ENCODE results near the gene FGF4.
"Not testable (repeated sequence)": the region's sequence is repeated elsewhere in the genome, so short reads cannot be mapped to it uniquely, and the experiment has no call there.

The FGF4 gene

DNA sequence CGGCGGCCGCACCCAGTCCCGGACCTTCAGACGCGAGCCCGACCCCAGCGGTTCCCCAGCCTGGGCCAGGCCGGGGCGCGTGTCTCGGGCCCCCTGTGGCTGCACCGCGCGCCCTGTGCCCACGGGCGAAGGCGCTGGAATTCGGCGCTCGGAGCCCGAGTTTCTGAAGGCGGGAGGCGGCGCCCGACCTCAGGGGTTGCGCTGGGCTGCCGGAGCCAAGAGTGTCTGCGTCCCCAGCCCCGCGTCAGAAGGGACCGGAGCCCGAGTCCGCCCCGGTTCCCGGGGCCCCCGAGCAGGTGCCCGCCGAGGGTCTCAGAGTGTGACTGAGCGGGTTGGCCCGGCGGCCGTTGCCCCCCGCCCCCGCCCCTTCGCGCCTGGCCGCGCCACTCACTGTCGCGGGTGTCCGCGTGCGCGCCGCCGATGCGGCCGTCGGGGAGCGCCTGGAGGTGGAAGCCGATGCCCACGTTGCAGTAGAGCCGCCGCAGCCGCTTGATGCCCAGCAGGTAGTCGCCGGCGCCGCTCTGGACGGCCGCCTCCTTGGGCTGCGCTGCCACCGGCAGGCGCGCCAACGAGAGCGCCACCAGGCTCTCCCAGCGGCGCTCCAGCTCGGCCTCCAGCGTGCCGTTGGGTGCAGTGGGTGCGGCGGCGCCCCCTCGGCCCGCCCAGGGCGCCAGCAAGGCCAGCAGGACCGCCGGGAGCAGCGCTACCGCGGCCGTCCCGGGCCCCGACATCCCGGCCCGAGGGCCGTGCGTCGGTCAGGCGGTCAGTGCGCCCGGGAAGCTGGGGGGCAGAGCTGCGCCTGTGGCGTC lies 583 bp downstream of the FGF4 start:
- ChIA-PET CTCF (no interaction called here), POLR2A (no interaction called here)
- DNase-seq (ENCODE audit: extremely low spot score) = no peak
- no peak for TF ChIP-seq FOXA1 (IDR thresholded peaks at IDR 0.05)
- TF ChIP-seq, protein P1, sequence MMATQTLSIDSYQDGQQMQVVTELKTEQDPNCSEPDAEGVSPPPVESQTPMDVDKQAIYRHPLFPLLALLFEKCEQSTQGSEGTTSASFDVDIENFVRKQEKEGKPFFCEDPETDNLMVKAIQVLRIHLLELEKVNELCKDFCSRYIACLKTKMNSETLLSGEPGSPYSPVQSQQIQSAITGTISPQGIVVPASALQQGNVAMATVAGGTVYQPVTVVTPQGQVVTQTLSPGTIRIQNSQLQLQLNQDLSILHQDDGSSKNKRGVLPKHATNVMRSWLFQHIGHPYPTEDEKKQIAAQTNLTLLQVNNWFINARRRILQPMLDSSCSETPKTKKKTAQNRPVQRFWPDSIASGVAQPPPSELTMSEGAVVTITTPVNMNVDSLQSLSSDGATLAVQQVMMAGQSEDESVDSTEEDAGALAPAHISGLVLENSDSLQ (IDR thresholded peaks at IDR 0.05) = no peak
- no peak for TF ChIP-seq L3MBTL2 (conservative IDR thresholded peaks at IDR 0.05)
- TF ChIP-seq TARDBP (IDR thresholded peaks at IDR 0.05) = no peak
- no peak for TF ChIP-seq SP1 (IDR thresholded peaks at IDR 0.05)
- no peak for TF ChIP-seq FOXM1 (IDR thresholded peaks at IDR 0.05; ENCODE audit: borderline replicate concordance)
- no peak for TF ChIP-seq HDGF (IDR thresholded peaks at IDR 0.05; ENCODE audit: borderline replicate concordance)
- TF ChIP-seq LEF1 (IDR thresholded peaks at IDR 0.05; ENCODE audit: borderline replicate concordance) = no peak
- TF ChIP-seq SUZ12 (IDR thresholded peaks at IDR 0.05) = no peak
- TF ChIP-seq ZNF384 (IDR thresholded peaks at IDR 0.05) = no peak
- TF ChIP-seq BHLHE40 (IDR thresholded peaks at IDR 0.05; ENCODE audit: borderline replicate concordance) = no peak
- TF ChIP-seq FOXK2 (IDR thresholded peaks at IDR 0.05) = no peak
- TF ChIP-seq CTBP1 (IDR thresholded peaks at IDR 0.05; ENCODE audit: borderline replicate concordance) = no peak

DNA sequence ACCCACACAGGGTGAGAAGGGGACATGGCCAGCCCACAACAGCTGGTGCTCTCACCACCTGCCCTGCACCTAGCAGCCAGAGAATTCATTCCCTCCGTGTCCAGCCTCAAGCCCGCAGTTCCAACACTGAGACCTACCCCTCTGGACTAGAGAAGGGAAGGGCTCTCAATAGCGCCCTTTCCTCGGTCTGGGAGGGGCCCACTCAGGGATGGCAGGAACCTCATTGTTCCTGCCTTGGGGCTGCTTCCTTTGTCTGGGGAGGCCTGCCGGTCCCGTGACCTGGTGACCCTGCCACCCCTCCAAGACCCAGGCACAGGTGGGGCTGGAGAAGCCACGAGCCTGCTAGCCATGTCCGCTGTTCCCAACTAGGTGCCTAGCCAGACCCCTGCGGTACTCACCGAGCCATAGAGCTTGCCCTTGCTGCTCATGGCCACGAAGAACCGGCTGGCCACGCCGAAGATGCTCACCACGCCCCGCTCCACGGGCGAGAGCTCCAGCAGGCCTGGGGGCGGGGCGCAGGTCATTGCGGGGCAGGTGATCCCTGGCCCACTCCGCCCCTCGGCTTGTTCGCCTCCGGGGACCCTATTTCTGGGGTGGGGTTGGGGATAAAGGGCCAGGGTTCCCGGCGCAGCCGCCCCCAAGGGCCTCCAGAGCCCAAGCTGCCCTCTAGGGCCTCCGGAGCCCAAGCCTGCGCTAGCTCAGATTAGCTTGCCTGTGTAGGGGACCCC lies 1.4 kb downstream of the FGF4 start:
- CTCF ChIA-PET = no interaction called here
- DNase-seq (ENCODE audit: extremely low spot score) = no peak
- TF ChIP-seq, protein P1 (IDR thresholded peaks at IDR 0.05) = no peak
- TF ChIP-seq FOXK2 (IDR thresholded peaks at IDR 0.05) (no peak), BHLHE40 (IDR thresholded peaks at IDR 0.05; ENCODE audit: borderline replicate concordance) (no peak), ZNF384 (IDR thresholded peaks at IDR 0.05) (no peak), SP1 (IDR thresholded peaks at IDR 0.05) (no peak), ARNT (IDR thresholded peaks at IDR 0.05) (no peak), NFRKB (IDR thresholded peaks at IDR 0.05) (no peak), FOXA1 (IDR thresholded peaks at IDR 0.05) (no peak), FOXM1 (IDR thresholded peaks at IDR 0.05; ENCODE audit: borderline replicate concordance) (no peak), CTBP1 (IDR thresholded peaks at IDR 0.05; ENCODE audit: borderline replicate concordance) (no peak), LEF1 (IDR thresholded peaks at IDR 0.05; ENCODE audit: borderline replicate concordance) (no peak)
- POLR2A ChIA-PET = no interaction called here

DNA sequence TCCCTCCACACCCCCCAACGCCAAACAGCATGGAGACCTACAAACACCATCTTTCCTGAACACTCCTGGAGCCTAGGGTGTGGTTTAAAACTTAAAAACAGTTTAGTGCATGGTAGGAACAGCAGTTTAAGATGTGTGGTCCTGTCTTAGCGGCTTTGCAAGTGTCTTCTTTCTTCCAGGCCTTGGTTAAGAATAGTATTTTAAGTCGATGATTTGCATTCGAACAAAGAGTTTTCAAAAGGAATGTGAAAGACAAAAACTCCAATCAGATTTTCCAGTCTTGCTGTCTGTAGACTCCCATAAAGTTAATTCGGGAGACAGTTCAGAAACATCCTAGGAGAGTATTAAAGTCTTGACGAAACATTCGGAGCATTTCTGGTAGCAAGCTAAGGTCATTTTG lies 3.7 kb downstream of the FGF4 start:
- ChIA-PET POLR2A (no interaction called here), CTCF (interaction anchor here (0.7 kb wide), 1 partner anchor 258 kb away, joined by 4 read pairs; no protein-coding TSS in a partner anchor)
- no peak for DNase-seq (ENCODE audit: extremely low spot score)
- TF ChIP-seq ELF4 (IDR thresholded peaks at IDR 0.05) = no peak
- TF ChIP-seq SP1 (IDR thresholded peaks at IDR 0.05) = no peak
- TF ChIP-seq FOXM1 (IDR thresholded peaks at IDR 0.05; ENCODE audit: borderline replicate concordance) = no peak
- no peak for TF ChIP-seq TARDBP (IDR thresholded peaks at IDR 0.05)
- TF ChIP-seq HDGF (IDR thresholded peaks at IDR 0.05; ENCODE audit: borderline replicate concordance) = no peak
- TF ChIP-seq FOXK2 (IDR thresholded peaks at IDR 0.05) = no peak
- no peak for TF ChIP-seq BHLHE40 (IDR thresholded peaks at IDR 0.05; ENCODE audit: borderline replicate concordance)
- no peak for TF ChIP-seq L3MBTL2 (conservative IDR thresholded peaks at IDR 0.05)

DNA sequence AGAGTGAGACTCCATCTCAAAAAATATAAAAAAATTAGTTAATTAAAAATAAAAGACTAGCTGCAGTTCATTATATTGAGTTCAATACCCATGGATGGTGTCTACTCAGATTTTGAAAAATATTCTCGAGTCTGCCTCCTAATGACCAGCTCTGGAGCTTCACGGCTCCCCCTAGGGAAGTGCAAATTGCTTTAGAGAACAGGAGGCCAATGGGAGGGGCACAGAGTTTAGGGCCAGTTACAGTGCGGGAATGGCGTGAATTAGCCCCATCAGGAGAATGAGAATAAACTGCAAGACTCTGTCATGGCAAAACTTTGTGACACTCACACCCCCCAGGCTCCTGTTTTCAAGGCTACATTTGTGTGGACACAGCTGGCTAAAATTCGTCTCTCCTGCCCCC lies 4.6 kb downstream of the FGF4 start:
- CTCF ChIA-PET = no interaction called here
- peak; percentile 26 for DNase-seq (ENCODE audit: extremely low spot score)
- TF ChIP-seq TARDBP (IDR thresholded peaks at IDR 0.05) (no peak), SP1 (IDR thresholded peaks at IDR 0.05) (no peak), FOXK2 (IDR thresholded peaks at IDR 0.05) (no peak), ZNF384 (IDR thresholded peaks at IDR 0.05) (no peak), ARNT (IDR thresholded peaks at IDR 0.05) (no peak), BHLHE40 (IDR thresholded peaks at IDR 0.05; ENCODE audit: borderline replicate concordance) (no peak), L3MBTL2 (conservative IDR thresholded peaks at IDR 0.05) (no peak), HDGF (IDR thresholded peaks at IDR 0.05; ENCODE audit: borderline replicate concordance) (no peak), NFRKB (IDR thresholded peaks at IDR 0.05) (no peak), ELF4 (IDR thresholded peaks at IDR 0.05) (no peak), CTBP1 (IDR thresholded peaks at IDR 0.05; ENCODE audit: borderline replicate concordance) (no peak), FOXA1 (IDR thresholded peaks at IDR 0.05) (no peak), LEF1 (IDR thresholded peaks at IDR 0.05; ENCODE audit: borderline replicate concordance) (no peak), FOXM1 (IDR thresholded peaks at IDR 0.05; ENCODE audit: borderline replicate concordance) (no peak), SUZ12 (IDR thresholded peaks at IDR 0.05) (no peak)
- TF ChIP-seq, protein P1 (IDR thresholded peaks at IDR 0.05) = no peak
- POLR2A ChIA-PET = no interaction called here

DNA sequence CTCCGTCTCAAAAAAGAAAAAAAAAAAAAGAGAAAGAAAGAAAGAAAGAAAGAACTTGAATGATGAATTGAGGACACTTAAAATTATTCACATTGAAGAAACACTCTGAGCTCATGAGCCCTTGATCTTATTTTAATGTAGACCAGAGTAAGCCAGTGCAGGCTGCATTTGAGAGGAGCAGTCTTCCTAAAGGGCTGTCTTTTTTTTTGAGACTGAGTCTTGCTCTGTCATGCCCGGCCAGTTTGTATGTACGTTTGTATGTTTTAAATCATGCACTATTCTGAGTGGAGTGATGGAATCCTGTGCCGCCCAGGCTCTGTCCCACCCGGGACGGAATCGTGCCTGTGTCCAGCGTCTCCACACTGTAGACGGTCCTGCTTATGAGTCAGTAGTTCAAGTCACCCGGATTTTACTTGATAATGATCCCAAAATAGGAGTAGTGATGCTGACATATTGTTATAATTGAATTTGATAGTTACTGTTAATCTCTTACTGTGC lies 9.6 kb downstream of the FGF4 start:
- TF ChIP-seq FOXM1 (IDR thresholded peaks at IDR 0.05; ENCODE audit: borderline replicate concordance) (no peak), SP1 (IDR thresholded peaks at IDR 0.05) (no peak), SUZ12 (IDR thresholded peaks at IDR 0.05) (no peak), CTBP1 (IDR thresholded peaks at IDR 0.05; ENCODE audit: borderline replicate concordance) (no peak), HDGF (IDR thresholded peaks at IDR 0.05; ENCODE audit: borderline replicate concordance) (no peak)
- TF ChIP-seq, protein P1 (IDR thresholded peaks at IDR 0.05) = no peak
- POLR2A ChIA-PET = no interaction called here
- DNase-seq (ENCODE audit: extremely low spot score) = no peak
- CTCF ChIA-PET = interaction anchor here (0.6 kb wide), 1 partner anchor 33 kb away, joined by 3 read pairs; no protein-coding TSS in a partner anchor

DNA sequence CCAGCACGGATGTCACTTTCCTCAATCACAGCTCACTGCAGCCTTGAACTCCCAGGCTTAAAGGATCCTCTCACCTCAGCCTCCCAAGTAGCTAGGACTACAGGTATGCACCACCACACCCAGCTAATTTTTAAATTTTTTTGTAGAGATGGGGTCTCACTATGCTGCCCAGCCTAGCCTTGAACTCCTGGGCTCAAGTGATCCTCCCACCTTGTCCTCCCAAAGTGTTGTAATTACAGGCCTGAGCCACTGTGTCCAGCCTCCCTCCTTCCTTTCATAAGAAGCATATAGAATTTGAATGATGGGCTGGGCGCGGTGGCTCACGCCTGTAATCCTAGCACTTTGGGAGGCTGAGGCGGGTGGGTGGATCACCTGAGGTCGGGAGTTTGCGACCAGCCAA lies 10.2 kb downstream of the FGF4 start:
- DNase-seq (ENCODE audit: extremely low spot score); POLR2A ChIA-PET: not testable (repeated sequence)
- CTCF ChIA-PET = interaction anchor here (0.6 kb wide), 1 partner anchor 34 kb away, joined by 3 read pairs; no protein-coding TSS in a partner anchor

Measured in HEK293T (cell line).